Measurements from ENCODE around the gene ZNF385A. TPM values are rescaled to one million over a fixed set of nuclear protein-coding genes. Genes with fewer than 3 reads are reported as not detected.
A peak's percentile ranks its signal among the peaks of the same experiment; 100 is the strongest.

Gene ZNF385A
- total RNA-seq, 4 donors from 2014 or later = 3.3 to 21.0 (median 18.3) TPM

GRCh38 chr12:54413284-54414190 is 29.0 kb upstream of the ZNF385A start:
- Histone ChIP-seq H3K27ac (peak overlapping the region; percentile 78 to 97 (median 88)), H3K4me1 (peaks cover 43 to 47% of the 10 kb centered on the region in 2 donors), H3K9me3 (no peaks in the 10 kb centered on the region), H3K4me3 (peak overlapping the region; percentile 12 to 35 (median 19)), H3K27me3 (no peaks in the 10 kb centered on the region), H3K36me3 (peaks cover 0 to 5% of the 10 kb centered on the region in 2 donors)
- no peak for ATAC-seq
- in situ Hi-C loops (cut with MboI; ENCODE audit: low sequenced_read_pairs in 4 of 4) (no loop called here), intact Hi-C loops (cut with DNase I; ENCODE audit: low total_unique reads) (no loop called here)
- peak in 1 of 2 donors; percentile 48 for DNase-seq
- no peak for TF ChIP-seq POLR2A (IDR thresholded peaks at IDR 0.05)
- TF ChIP-seq, protein P1, sequence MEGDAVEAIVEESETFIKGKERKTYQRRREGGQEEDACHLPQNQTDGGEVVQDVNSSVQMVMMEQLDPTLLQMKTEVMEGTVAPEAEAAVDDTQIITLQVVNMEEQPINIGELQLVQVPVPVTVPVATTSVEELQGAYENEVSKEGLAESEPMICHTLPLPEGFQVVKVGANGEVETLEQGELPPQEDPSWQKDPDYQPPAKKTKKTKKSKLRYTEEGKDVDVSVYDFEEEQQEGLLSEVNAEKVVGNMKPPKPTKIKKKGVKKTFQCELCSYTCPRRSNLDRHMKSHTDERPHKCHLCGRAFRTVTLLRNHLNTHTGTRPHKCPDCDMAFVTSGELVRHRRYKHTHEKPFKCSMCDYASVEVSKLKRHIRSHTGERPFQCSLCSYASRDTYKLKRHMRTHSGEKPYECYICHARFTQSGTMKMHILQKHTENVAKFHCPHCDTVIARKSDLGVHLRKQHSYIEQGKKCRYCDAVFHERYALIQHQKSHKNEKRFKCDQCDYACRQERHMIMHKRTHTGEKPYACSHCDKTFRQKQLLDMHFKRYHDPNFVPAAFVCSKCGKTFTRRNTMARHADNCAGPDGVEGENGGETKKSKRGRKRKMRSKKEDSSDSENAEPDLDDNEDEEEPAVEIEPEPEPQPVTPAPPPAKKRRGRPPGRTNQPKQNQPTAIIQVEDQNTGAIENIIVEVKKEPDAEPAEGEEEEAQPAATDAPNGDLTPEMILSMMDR (IDR thresholded peaks at IDR 0.05 in 4 of 5, conservative IDR thresholded peaks at IDR 0.05 in 1 of 5) = no peak

GRCh38 chr12:54412786-54413185 is 28.3 kb upstream of the ZNF385A start:
- Histone ChIP-seq H3K4me3 (peak overlapping the region in 3 of 4 donors; percentile 13 to 35 (median 25)), H3K9me3 (no peaks in the 10 kb centered on the region), H3K36me3 (peaks cover 0 to 12% of the 10 kb centered on the region in 2 donors), H3K27me3 (no peaks in the 10 kb centered on the region), H3K27ac (peak overlapping the region; percentile 78 to 97 (median 88)), H3K4me1 (peaks cover 43 to 45% of the 10 kb centered on the region in 2 donors)
- TF ChIP-seq POLR2A (IDR thresholded peaks at IDR 0.05) = no peak
- TF ChIP-seq, protein P1 (IDR thresholded peaks at IDR 0.05 in 4 of 5, conservative IDR thresholded peaks at IDR 0.05 in 1 of 5) = no peak
- ATAC-seq (peak in 1 of 2 donors; percentile 44), DNase-seq (no peak)
- in situ Hi-C loops (cut with MboI; ENCODE audit: low sequenced_read_pairs in 4 of 4) (no loop called here), intact Hi-C loops (cut with DNase I; ENCODE audit: low total_unique reads) (no loop called here)

DNA sequence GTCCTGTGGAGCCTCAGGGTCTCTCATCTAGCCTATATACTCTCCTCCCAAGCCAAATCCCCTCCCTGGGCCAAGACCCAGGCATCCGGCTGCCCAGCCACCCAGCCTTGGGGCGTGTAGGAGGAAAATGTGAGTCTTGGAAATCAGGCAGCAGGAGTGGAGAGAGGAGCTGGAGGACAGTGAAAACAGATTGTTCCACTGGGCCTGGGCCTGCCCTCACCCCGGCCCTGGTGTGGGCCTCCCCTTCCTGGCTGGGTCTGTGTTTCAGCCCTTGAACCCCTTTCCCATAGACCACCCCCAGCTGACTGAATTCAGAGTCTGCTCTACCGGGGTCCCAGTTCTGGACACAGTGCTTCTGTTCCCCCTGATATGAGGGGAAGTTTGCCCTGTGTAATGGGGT is 27.8 kb upstream of the ZNF385A start:
- Histone ChIP-seq H3K36me3 (peaks cover 0 to 16% of the 10 kb centered on the region in 2 donors), H3K9me3 (no peaks in the 10 kb centered on the region), H3K4me3 (peak overlapping the region in 2 of 4 donors; percentile 13 to 35), H3K27ac (peak overlapping the region; percentile 78 to 97 (median 88)), H3K4me1 (peaks cover 41 to 43% of the 10 kb centered on the region in 2 donors), H3K27me3 (no peaks in the 10 kb centered on the region)
- ATAC-seq (peak in 1 of 2 donors; percentile 19), DNase-seq (no peak)
- in situ Hi-C loops (cut with MboI; ENCODE audit: low sequenced_read_pairs in 4 of 4) = no loop called here
- intact Hi-C loops (cut with DNase I; ENCODE audit: low total_unique reads) = no loop called here
- TF ChIP-seq, protein P1 (IDR thresholded peaks at IDR 0.05 in 4 of 5, conservative IDR thresholded peaks at IDR 0.05 in 1 of 5) = no peak
- no peak for TF ChIP-seq POLR2A (IDR thresholded peaks at IDR 0.05)

GRCh38 chr12:54411391-54412241 is 27.1 kb upstream of the ZNF385A start:
- intact Hi-C loops (cut with DNase I; ENCODE audit: low total_unique reads) = no loop called here
- peak overlapping the region; percentile 78 to 97 (median 88) for H3K27ac ChIP-seq
- TF ChIP-seq, protein P1 (IDR thresholded peaks at IDR 0.05 in 4 of 5, conservative IDR thresholded peaks at IDR 0.05 in 1 of 5) = no peak
- TF ChIP-seq POLR2A (IDR thresholded peaks at IDR 0.05) = no peak
- H3K9me3 ChIP-seq = no peaks in the 10 kb centered on the region
- H3K27me3 ChIP-seq = no peaks in the 10 kb centered on the region
- peak; percentile 40 to 73 for DNase-seq
- H3K4me3 ChIP-seq = no peak overlapping the region
- in situ Hi-C loops (cut with MboI; ENCODE audit: low sequenced_read_pairs in 4 of 4) = no loop called here
- peaks cover 38 to 43% of the 10 kb centered on the region in 2 donors for H3K4me1 ChIP-seq
- peaks cover 0 to 23% of the 10 kb centered on the region in 2 donors for H3K36me3 ChIP-seq
- peak; percentile 54 to 60 for ATAC-seq
